Measurements from ENCODE around the gene DHRS12. TPM values are rescaled to one million over a fixed set of nuclear protein-coding genes. Genes with fewer than 3 reads are reported as not detected.
A peak's percentile ranks its signal among the peaks of the same experiment; 100 is the strongest.

DHRS12 gene
- total RNA-seq, 1 experiment from 2014 or later, result 6.8 TPM

GRCh38 chr13:51733374-51734298 lies 70.3 kb downstream of the DHRS12 start:
- peak; percentile 55 for DNase-seq (ENCODE audit: unreplicated experiment)
- peaks cover 25% of the 10 kb centered on the region for H3K36me3 Mint-ChIP-seq (ENCODE audit: insufficient read depth, unreplicated experiment)
- POLR2A ChIA-PET, result interaction anchor here (0.6 to 5.4 kb wide), 6 partner anchors 8 to 279 kb away, joined by 3 to 28 read pairs (median 4); partner anchors contain the start of gene INTS6
- H3K27me3 Mint-ChIP-seq (ENCODE audit: insufficient read depth, unreplicated experiment), result no peaks in the 10 kb centered on the region
- H3K27ac Mint-ChIP-seq (ENCODE audit: low read depth, unreplicated experiment), result peak overlapping the region; percentile 82
- CTCF ChIA-PET, result interaction anchor here (0.5 to 1.8 kb wide), 8 partner anchors 46 to 377 kb away, joined by 3 to 8 read pairs (median 4); no protein-coding TSS in a partner anchor
- no peaks in the 10 kb centered on the region for H3K9me3 Mint-ChIP-seq (ENCODE audit: unreplicated experiment)
- TF ChIP-seq CTCF (IDR thresholded peaks at IDR 0.05; ENCODE audit: unreplicated experiment), result no peak
- no peak overlapping the region for H3K4me3 Mint-ChIP-seq (ENCODE audit: unreplicated experiment)
- intact Hi-C loops (cut with micrococcal nuclease), result loop anchor here (5.0 kb wide), 3 partner anchors 106 to 296 kb away; partner anchors contain the start of gene INTS6
- peaks cover 10% of the 10 kb centered on the region for H3K4me1 Mint-ChIP-seq (ENCODE audit: insufficient read depth, unreplicated experiment)
- no TSS peak for BruUV-seq (replicated peaks)

- Mint-ChIP-seq H3K9me3 (ENCODE audit: unreplicated experiment) (no peaks in the 10 kb centered on the region), H3K27ac (ENCODE audit: low read depth, unreplicated experiment) (peak overlapping the region; percentile 40), H3K36me3 (ENCODE audit: insufficient read depth, unreplicated experiment) (peaks cover 15% of the 10 kb centered on the region), H3K27me3 (ENCODE audit: insufficient read depth, unreplicated experiment) (no peaks in the 10 kb centered on the region), H3K4me1 (ENCODE audit: insufficient read depth, unreplicated experiment) (peaks cover 13% of the 10 kb centered on the region), H3K4me3 (ENCODE audit: unreplicated experiment) (no peak overlapping the region)
- no peak for TF ChIP-seq CTCF (IDR thresholded peaks at IDR 0.05; ENCODE audit: unreplicated experiment)
- no TSS peak for BruUV-seq (replicated peaks)
- peak; percentile 26 for DNase-seq (ENCODE audit: unreplicated experiment)
- CTCF ChIA-PET, result interaction anchor here (0.7 to 1.6 kb wide), 19 partner anchors 9 to 606 kb away, joined by 3 to 9 read pairs (median 3); partner anchors contain the start of gene INTS6
- intact Hi-C loops (cut with micrococcal nuclease), result loop anchor here (2.0 to 5.0 kb wide), 4 partner anchors 104 to 294 kb away; partner anchors contain the start of genes INTS6 and WDFY2
- POLR2A ChIA-PET, result interaction anchor here (0.6 to 5.4 kb wide), 11 partner anchors 10 to 297 kb away, joined by 3 to 28 read pairs (median 4); partner anchors contain the start of gene INTS6
Observed at GRCh38 chr13:51731759-51732158, 72.2 kb downstream of the DHRS12 start.

- no peak for TF ChIP-seq CTCF (IDR thresholded peaks at IDR 0.05; ENCODE audit: unreplicated experiment)
- H3K27me3 Mint-ChIP-seq (ENCODE audit: insufficient read depth, unreplicated experiment), result no peaks in the 10 kb centered on the region
- peaks cover 15% of the 10 kb centered on the region for H3K36me3 Mint-ChIP-seq (ENCODE audit: insufficient read depth, unreplicated experiment)
- ChIA-PET POLR2A (interaction anchor here (0.6 to 5.4 kb wide), 11 partner anchors 50 to 280 kb away, joined by 3 to 28 read pairs (median 5); partner anchors contain the start of gene INTS6), CTCF (interaction anchor here (0.6 to 1.6 kb wide), 13 partner anchors 12 to 1440 kb away, joined by 3 to 9 read pairs (median 3); no protein-coding TSS in a partner anchor)
- no TSS peak for BruUV-seq (replicated peaks)
- H3K4me3 Mint-ChIP-seq (ENCODE audit: unreplicated experiment), result no peak overlapping the region
- no peak overlapping the region for H3K27ac Mint-ChIP-seq (ENCODE audit: low read depth, unreplicated experiment)
- intact Hi-C loops (cut with micrococcal nuclease), result loop anchor here (2.0 to 5.0 kb wide), 4 partner anchors 104 to 294 kb away; partner anchors contain the start of genes INTS6 and WDFY2
- no peaks in the 10 kb centered on the region for H3K9me3 Mint-ChIP-seq (ENCODE audit: unreplicated experiment)
- DNase-seq (ENCODE audit: unreplicated experiment), result no peak
- H3K4me1 Mint-ChIP-seq (ENCODE audit: insufficient read depth, unreplicated experiment), result peaks cover 21% of the 10 kb centered on the region
Observed at GRCh38 chr13:51730927-51731326, 73.0 kb downstream of the DHRS12 start.

Data from MCF 10A (cell line).